SK-N-MC (cell line): Measurements from ENCODE around the gene TPT1.

Source experiments
- EZH2 ChIP-seq: fragments of 200-600 bp; sonication (generic); IDR thresholded peaks from one replicate; pipeline ENCODE4 v1.6.1; 2017; ENCODE audit warnings: antibody characterized with exemption
- POLR2AphosphoS5 ChIP-seq: IDR thresholded peaks from 2 replicates; pipeline ENCODE4 v1.6.1; 2012; ENCODE audit warnings: mild to moderate bottlenecking, low read depth, low read length, borderline replicate concordance

DNA sequence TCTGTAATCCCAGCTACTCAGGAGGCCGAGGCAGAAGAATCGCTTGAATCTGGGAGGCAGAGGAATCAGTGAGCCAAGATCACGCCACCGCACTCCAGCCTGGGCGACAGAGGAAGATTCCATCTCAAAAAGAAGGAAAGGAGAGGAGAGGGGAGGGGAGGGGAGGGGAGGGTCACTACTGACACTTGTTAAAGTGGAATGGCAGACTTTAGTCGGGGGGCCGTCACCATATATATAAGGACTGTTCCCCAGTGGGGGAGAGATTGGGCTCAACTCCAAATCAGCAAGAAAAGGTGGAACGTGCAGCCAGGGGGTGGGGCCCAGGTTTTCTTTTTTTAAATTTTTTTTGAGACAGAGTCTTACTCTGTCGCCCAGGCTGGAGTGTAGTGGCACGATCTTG, 26.2 kb downstream of the TPT1 start:
- TF ChIP-seq EZH2 (no peak), POLR2AphosphoS5 (no peak)
